ENCODE data around the gene ALLC.

The ALLC gene

GRCh38 chr2:3677436-3677835 is 19.4 kb downstream of the ALLC start:
- DNase-seq (ENCODE audit: low spot score): no peak

- DNase-seq (ENCODE audit: low spot score): no peak
These were observed 20.2 kb downstream of the ALLC start for GRCh38 chr2:3678212-3678611.

- DNase-seq (ENCODE audit: low spot score): no peak
These were observed 21.2 kb downstream of the ALLC start for GRCh38 chr2:3679180-3679579.

- DNase-seq (ENCODE audit: low spot score): no peak
These were observed 21.8 kb downstream of the ALLC start for GRCh38 chr2:3679616-3680393.

- DNase-seq (ENCODE audit: low spot score): no peak
These were observed 22.7 kb downstream of the ALLC start for GRCh38 chr2:3680548-3681345.

- DNase-seq (ENCODE audit: low spot score): no peak
These were observed 23.6 kb downstream of the ALLC start for GRCh38 chr2:3681625-3682024.

- no peak for DNase-seq (ENCODE audit: low spot score)
These were observed 24.8 kb downstream of the ALLC start for GRCh38 chr2:3682811-3683210.

GRCh38 chr2:3683748-3684454 is 25.9 kb downstream of the ALLC start:
- no peak for DNase-seq (ENCODE audit: low spot score)

- no peak for DNase-seq (ENCODE audit: low spot score)
These were observed 32.2 kb downstream of the ALLC start for GRCh38 chr2:3689998-3690748.

GRCh38 chr2:3692375-3692774 is 34.4 kb downstream of the ALLC start:
- DNase-seq (ENCODE audit: low spot score): no peak

GRCh38 chr2:3696545-3696944 is 38.5 kb downstream of the ALLC start:
- no peak for DNase-seq (ENCODE audit: low spot score)

- DNase-seq (ENCODE audit: low spot score): no peak
These were observed 43.1 kb downstream of the ALLC start for GRCh38 chr2:3701071-3701470.

GRCh38 chr2:3703236-3703756 is 45.3 kb downstream of the ALLC start, which contains the start of gene DCDC2C:
TSS of gene DCDC2C (plus strand) at chr2:3703575. CDS start at chr2:3703752, 177 bp downstream.
- no peak for DNase-seq (ENCODE audit: low spot score)

GRCh38 chr2:3703757-3704355 is 45.9 kb downstream of the ALLC start:
- no peak for DNase-seq (ENCODE audit: low spot score)

GRCh38 chr2:3704692-3705091 is 46.7 kb downstream of the ALLC start:
- DNase-seq (ENCODE audit: low spot score): no peak

GRCh38 chr2:3705782-3706181 is 47.8 kb downstream of the ALLC start:
- DNase-seq (ENCODE audit: low spot score): no peak

GRCh38 chr2:3706892-3707291 is 48.9 kb downstream of the ALLC start:
- no peak for DNase-seq (ENCODE audit: low spot score)

GRCh38 chr2:3708576-3708975 is 50.6 kb downstream of the ALLC start:
- DNase-seq (ENCODE audit: low spot score): no peak

- no peak for DNase-seq (ENCODE audit: low spot score)
These were observed 51.2 kb downstream of the ALLC start for GRCh38 chr2:3709225-3709624.

GRCh38 chr2:3712424-3712823 is 54.4 kb downstream of the ALLC start:
- DNase-seq (ENCODE audit: low spot score): no peak

- DNase-seq (ENCODE audit: low spot score): no peak
These were observed 55.0 kb downstream of the ALLC start for GRCh38 chr2:3712831-3713503.
